Hepatocyte (in vitro differentiated cells): Measurements from ENCODE around the gene APPL2.

Experiments used
- EZH2 ChIP-seq: fragments of 200-600 bp; sonication (generic); IDR thresholded peaks from 2 replicates; pipeline ENCODE4 v1.6.1; 2016; ENCODE audit warnings: antibody characterized with exemption, mild to moderate bottlenecking, borderline replicate concordance
- EZH2phosphoT487 ChIP-seq: fragments of 200-600 bp; sonication (generic); IDR thresholded peaks from one replicate; pipeline ENCODE4 v1.6.1; 2018; ENCODE audit warnings: antibody characterized with exemption, mild to moderate bottlenecking, low read depth, moderate library complexity; ENCODE audit not compliant: unreplicated experiment, severe bottlenecking
- TF ChIP-seq, protein P1 (sequence below): fragments of 200-600 bp; sonication (generic); IDR thresholded peaks from 2 replicates; pipeline ENCODE4 v1.5.1; 2016; ENCODE audit warnings: antibody characterized with exemption, mild to moderate bottlenecking; ENCODE audit not compliant: poor library complexity

GRCh38 chr12:105194947-105195346, 41.0 kb downstream of the APPL2 start:
- TF ChIP-seq, protein P1, sequence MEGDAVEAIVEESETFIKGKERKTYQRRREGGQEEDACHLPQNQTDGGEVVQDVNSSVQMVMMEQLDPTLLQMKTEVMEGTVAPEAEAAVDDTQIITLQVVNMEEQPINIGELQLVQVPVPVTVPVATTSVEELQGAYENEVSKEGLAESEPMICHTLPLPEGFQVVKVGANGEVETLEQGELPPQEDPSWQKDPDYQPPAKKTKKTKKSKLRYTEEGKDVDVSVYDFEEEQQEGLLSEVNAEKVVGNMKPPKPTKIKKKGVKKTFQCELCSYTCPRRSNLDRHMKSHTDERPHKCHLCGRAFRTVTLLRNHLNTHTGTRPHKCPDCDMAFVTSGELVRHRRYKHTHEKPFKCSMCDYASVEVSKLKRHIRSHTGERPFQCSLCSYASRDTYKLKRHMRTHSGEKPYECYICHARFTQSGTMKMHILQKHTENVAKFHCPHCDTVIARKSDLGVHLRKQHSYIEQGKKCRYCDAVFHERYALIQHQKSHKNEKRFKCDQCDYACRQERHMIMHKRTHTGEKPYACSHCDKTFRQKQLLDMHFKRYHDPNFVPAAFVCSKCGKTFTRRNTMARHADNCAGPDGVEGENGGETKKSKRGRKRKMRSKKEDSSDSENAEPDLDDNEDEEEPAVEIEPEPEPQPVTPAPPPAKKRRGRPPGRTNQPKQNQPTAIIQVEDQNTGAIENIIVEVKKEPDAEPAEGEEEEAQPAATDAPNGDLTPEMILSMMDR, result no peak
- TF ChIP-seq EZH2 (no peak), EZH2phosphoT487 (no peak)
